Stimulated activated CD4-positive, alpha-beta T cell treated with anti-CD3 and anti-CD28 coated beads, Interleukin-12 subunit alpha, Interleukin-12 subunit beta, amount 100 ng/mL, for 4 hours (primary cell): ENCODE measurements around the gene CFAP100.

Experiments
- DNase-seq: peaks from one replicate; pipeline ENCODE4 v3.0.0-alpha.2; 2020

The CFAP100 gene

GRCh38 chr3:126466886-126467610 is 72.3 kb downstream of the CFAP100 start:
- DNase-seq, result no peak

GRCh38 chr3:126467611-126467955 is 72.9 kb downstream of the CFAP100 start:
- no peak for DNase-seq

- no peak for DNase-seq
These were observed 73.6 kb downstream of the CFAP100 start for GRCh38 chr3:126468028-126468891.

- DNase-seq, result no peak
These were observed 74.8 kb downstream of the CFAP100 start for GRCh38 chr3:126469479-126469878.

GRCh38 chr3:126472277-126473006 is 77.7 kb downstream of the CFAP100 start:
- DNase-seq, result no peak

GRCh38 chr3:126473292-126474168 is 78.8 kb downstream of the CFAP100 start:
- no peak for DNase-seq

- DNase-seq, result peak; percentile 39
These were observed 80.0 kb downstream of the CFAP100 start for GRCh38 chr3:126474498-126475412.

- DNase-seq, result peak; percentile 92
These were observed 80.9 kb downstream of the CFAP100 start, which contains the start of gene ZXDC for GRCh38 chr3:126475413-126476114. ZXDC (minus strand) TSS chr3:126475891; CDS start chr3:126475865, 26 bp downstream.

- no peak for DNase-seq
These were observed 81.7 kb downstream of the CFAP100 start for GRCh38 chr3:126476166-126477060.

GRCh38 chr3:126477061-126477380 is 82.3 kb downstream of the CFAP100 start:
- DNase-seq, result no peak

GRCh38 chr3:126478581-126479310 is 84.0 kb downstream of the CFAP100 start:
- DNase-seq, result no peak

- no peak for DNase-seq
These were observed 84.9 kb downstream of the CFAP100 start for GRCh38 chr3:126479642-126480041.

GRCh38 chr3:126480206-126480605 is 85.5 kb downstream of the CFAP100 start:
- no peak for DNase-seq

GRCh38 chr3:126480861-126481260 is 86.2 kb downstream of the CFAP100 start:
- no peak for DNase-seq

GRCh38 chr3:126481808-126482502 is 87.2 kb downstream of the CFAP100 start:
- no peak for DNase-seq

GRCh38 chr3:126482503-126483255 is 88.0 kb downstream of the CFAP100 start:
- no peak for DNase-seq

GRCh38 chr3:126483321-126483761 is 88.6 kb downstream of the CFAP100 start:
- DNase-seq, result no peak
